GDM1 (cell line): ENCODE measurements around the gene WWOX.

Source experiments
- DNase-seq: peaks from one replicate; lab custom pipeline; 2025; lab: John Stamatoyannopoulos, UW

WWOX gene

GRCh38 chr16:78142788-78143187 lies 43.3 kb downstream of the WWOX start:
- no peak for DNase-seq

- no peak for DNase-seq
Observed at GRCh38 chr16:78146807-78147206, 47.4 kb downstream of the WWOX start.

- peak; percentile 10 for DNase-seq
Observed at GRCh38 chr16:78147911-78148401, 48.5 kb downstream of the WWOX start.

- no peak for DNase-seq
Observed at GRCh38 chr16:78150233-78150632, 50.8 kb downstream of the WWOX start.

- DNase-seq, result no peak
Observed at GRCh38 chr16:78154729-78155461, 55.4 kb downstream of the WWOX start.

- DNase-seq, result no peak
Observed at GRCh38 chr16:78155791-78156345, 56.4 kb downstream of the WWOX start.

GRCh38 chr16:78161023-78161729 lies 61.7 kb downstream of the WWOX start:
- no peak for DNase-seq

- no peak for DNase-seq
Observed at GRCh38 chr16:78163772-78164670, 64.6 kb downstream of the WWOX start.

GRCh38 chr16:78170494-78170933 lies 71.1 kb downstream of the WWOX start:
- no peak for DNase-seq

GRCh38 chr16:78175287-78175686 lies 75.8 kb downstream of the WWOX start:
- DNase-seq, result no peak

GRCh38 chr16:78176435-78176834 lies 77.0 kb downstream of the WWOX start:
- DNase-seq, result no peak

- no peak for DNase-seq
Observed at GRCh38 chr16:78177218-78177617, 77.8 kb downstream of the WWOX start.

GRCh38 chr16:78177987-78178386 lies 78.5 kb downstream of the WWOX start:
- DNase-seq, result no peak

GRCh38 chr16:78179666-78180065 lies 80.2 kb downstream of the WWOX start:
- no peak for DNase-seq

- DNase-seq, result no peak
Observed at GRCh38 chr16:78180349-78180748, 80.9 kb downstream of the WWOX start.

- DNase-seq, result no peak
Observed at GRCh38 chr16:78183437-78184237, 84.2 kb downstream of the WWOX start.

GRCh38 chr16:78184238-78185183 lies 85.1 kb downstream of the WWOX start:
- DNase-seq, result no peak

- DNase-seq, result no peak
Observed at GRCh38 chr16:78189121-78189520, 89.7 kb downstream of the WWOX start.

GRCh38 chr16:78192734-78193488 lies 93.5 kb downstream of the WWOX start:
- DNase-seq, result peak; percentile 0
